ENCODE measurements around the gene GNMT. TPM values are rescaled to one million over a fixed set of nuclear protein-coding genes. Genes with fewer than 3 reads are reported as not detected.
"Not testable (repeated sequence)": the region's sequence is repeated elsewhere in the genome, so short reads cannot be mapped to it uniquely, and the experiment has no call there.

GNMT gene
- total and polyA plus RNA-seq, 2 donors (not counting 1 experiment from before 2014, with no cell fraction given): 0.06 TPM; not detected in 1

- H4K20me1 ChIP-seq (ENCODE audit: control insufficient read depth, extremely low read depth, insufficient read depth, low read length): no peaks in the 10 kb centered on the region
- H3K27me3 ChIP-seq (ENCODE audit: control insufficient read depth, insufficient read depth, low read length): no peaks in the 10 kb centered on the region
- no peaks in the 10 kb centered on the region for H3K4me1 ChIP-seq (ENCODE audit: control insufficient read depth, extremely low read depth, insufficient read depth, low read length)
- H3K36me3 ChIP-seq (ENCODE audit: control insufficient read depth, insufficient read depth, low read length): peaks cover 12% of the 10 kb centered on the region
- no peak overlapping the region for H2AFZ ChIP-seq (ENCODE audit: low read length)
- no peak overlapping the region for H3K27ac ChIP-seq (ENCODE audit: insufficient read depth, low read length)
- H3K79me2 ChIP-seq (ENCODE audit: control insufficient read depth, insufficient read depth, low read length): no peaks in the 10 kb centered on the region
- DNase-seq (ENCODE audit: low read depth in 2 of 2): no peak
- H3K9ac ChIP-seq (ENCODE audit: insufficient read depth, low read length): no peak overlapping the region
- no peak overlapping the region for H3K4me2 ChIP-seq (ENCODE audit: extremely low read depth, insufficient read depth, low read length)
- no peaks in the 10 kb centered on the region for H3K9me3 ChIP-seq (ENCODE audit: control insufficient read depth, insufficient read depth, low read depth, low read length)
- H3K4me3 ChIP-seq (replicated peaks in 1 of 4; ENCODE audit: control extremely low read depth in 1 of 4, insufficient read depth in 1 of 4, low read depth in 3 of 4, low read length in 4 of 4): no peak overlapping the region
- TF ChIP-seq CTCF (conservative IDR thresholded peaks at IDR 0.05 in 1 of 2, IDR thresholded peaks at IDR 0.05 in 1 of 2; ENCODE audit: low read depth in 1 of 2, low read length in 2 of 2) (no peak), EZH2 (IDR thresholded peaks at IDR 0.05; ENCODE audit: low read length, missing control alignments) (no peak)
These were observed 20.0 kb upstream of the GNMT start for GRCh38 chr6:42940493-42941045.

GRCh38 chr6:42941356-42941755, 19.2 kb upstream of the GNMT start:
- H3K79me2 ChIP-seq (ENCODE audit: control insufficient read depth, insufficient read depth, low read length): not testable (repeated sequence)

GRCh38 chr6:42942444-42942843, 18.1 kb upstream of the GNMT start:
- no peak overlapping the region for H3K9ac ChIP-seq (ENCODE audit: insufficient read depth, low read length)
- no peaks in the 10 kb centered on the region for H3K79me2 ChIP-seq (ENCODE audit: control insufficient read depth, insufficient read depth, low read length)
- H3K27me3 ChIP-seq (ENCODE audit: control insufficient read depth, insufficient read depth, low read length): no peaks in the 10 kb centered on the region
- H3K36me3 ChIP-seq (ENCODE audit: control insufficient read depth, insufficient read depth, low read length): peaks cover 6% of the 10 kb centered on the region
- H3K27ac ChIP-seq (ENCODE audit: insufficient read depth, low read length): no peak overlapping the region
- H2AFZ ChIP-seq (ENCODE audit: low read length): no peak overlapping the region
- no peaks in the 10 kb centered on the region for H3K9me3 ChIP-seq (ENCODE audit: control insufficient read depth, insufficient read depth, low read depth, low read length)
- H4K20me1 ChIP-seq (ENCODE audit: control insufficient read depth, extremely low read depth, insufficient read depth, low read length): no peaks in the 10 kb centered on the region
- DNase-seq (ENCODE audit: low read depth in 2 of 2): no peak
- TF ChIP-seq CTCF (conservative IDR thresholded peaks at IDR 0.05 in 1 of 2, IDR thresholded peaks at IDR 0.05 in 1 of 2; ENCODE audit: low read depth in 1 of 2, low read length in 2 of 2): no peak
- no peak overlapping the region for H3K4me2 ChIP-seq (ENCODE audit: extremely low read depth, insufficient read depth, low read length)
- no peaks in the 10 kb centered on the region for H3K4me1 ChIP-seq (ENCODE audit: control insufficient read depth, extremely low read depth, insufficient read depth, low read length)
- H3K4me3 ChIP-seq (replicated peaks in 1 of 4; ENCODE audit: control extremely low read depth in 1 of 4, insufficient read depth in 1 of 4, low read depth in 3 of 4, low read length in 4 of 4): no peak overlapping the region

More at GRCh38 chr6:42941356-42941755, 19.2 kb upstream of the GNMT start:
- not testable (repeated sequence) for H3K4me2 ChIP-seq (ENCODE audit: extremely low read depth, insufficient read depth, low read length); H3K27ac ChIP-seq (ENCODE audit: insufficient read depth, low read length); H3K9ac ChIP-seq (ENCODE audit: insufficient read depth, low read length); DNase-seq (ENCODE audit: low read depth in 2 of 2); H3K4me3 ChIP-seq (replicated peaks in 1 of 4; ENCODE audit: control extremely low read depth in 1 of 4, insufficient read depth in 1 of 4, low read depth in 3 of 4, low read length in 4 of 4); H3K27me3 ChIP-seq (ENCODE audit: control insufficient read depth, insufficient read depth, low read length); H4K20me1 ChIP-seq (ENCODE audit: control insufficient read depth, extremely low read depth, insufficient read depth, low read length); H3K9me3 ChIP-seq (ENCODE audit: control insufficient read depth, insufficient read depth, low read depth, low read length); H3K4me1 ChIP-seq (ENCODE audit: control insufficient read depth, extremely low read depth, insufficient read depth, low read length); H3K36me3 ChIP-seq (ENCODE audit: control insufficient read depth, insufficient read depth, low read length); H2AFZ ChIP-seq (ENCODE audit: low read length)
